Measurements from ENCODE around the gene SCLY. TPM values are rescaled to one million over a fixed set of nuclear protein-coding genes. Genes with fewer than 3 reads are reported as not detected.

The SCLY gene
- total and polyA plus RNA-seq, 2 of the 8 experiments (the other 6 are each of a cell fraction or from before 2014, with no cell fraction given), result 79.0 to 79.5 TPM

- no peak for TF ChIP-seq KDM5A (IDR thresholded peaks at IDR 0.05; ENCODE audit: low read length)
- TF ChIP-seq CHD2 (IDR thresholded peaks at IDR 0.05; ENCODE audit: low read length), result no peak
- TF ChIP-seq SIX5 (IDR thresholded peaks at IDR 0.05; ENCODE audit: low read depth, low read length), result no peak
- TF ChIP-seq TBP (IDR thresholded peaks at IDR 0.05; ENCODE audit: low read depth, low read length), result no peak
- TF ChIP-seq TCF12 (IDR thresholded peaks at IDR 0.05; ENCODE audit: low read depth, low read length), result no peak
- TF ChIP-seq RNF2 (IDR thresholded peaks at IDR 0.05; ENCODE audit: borderline replicate concordance, low read depth, low read length, missing control alignments, poor library complexity, severe bottlenecking), result no peak
- TF ChIP-seq CTCF (IDR thresholded peaks at IDR 0.05; ENCODE audit: control extremely low read depth in 1 of 3, insufficient read depth in 1 of 3, low read depth in 1 of 3, low read length in 3 of 3), result no peak
- TF ChIP-seq GTF2F1 (IDR thresholded peaks at IDR 0.05; ENCODE audit: borderline replicate concordance, low read depth, low read length), result no peak
Measured at GRCh38 chr2:238082827-238083226, 22.0 kb downstream of the SCLY start (continued).
